ENCODE results near the gene EVX2. TPM values are rescaled to one million over a fixed set of nuclear protein-coding genes. Genes with fewer than 3 reads are reported as not detected.

The EVX2 gene
- total RNA-seq, 2 donors from 2014 or later, result not detected

DNA sequence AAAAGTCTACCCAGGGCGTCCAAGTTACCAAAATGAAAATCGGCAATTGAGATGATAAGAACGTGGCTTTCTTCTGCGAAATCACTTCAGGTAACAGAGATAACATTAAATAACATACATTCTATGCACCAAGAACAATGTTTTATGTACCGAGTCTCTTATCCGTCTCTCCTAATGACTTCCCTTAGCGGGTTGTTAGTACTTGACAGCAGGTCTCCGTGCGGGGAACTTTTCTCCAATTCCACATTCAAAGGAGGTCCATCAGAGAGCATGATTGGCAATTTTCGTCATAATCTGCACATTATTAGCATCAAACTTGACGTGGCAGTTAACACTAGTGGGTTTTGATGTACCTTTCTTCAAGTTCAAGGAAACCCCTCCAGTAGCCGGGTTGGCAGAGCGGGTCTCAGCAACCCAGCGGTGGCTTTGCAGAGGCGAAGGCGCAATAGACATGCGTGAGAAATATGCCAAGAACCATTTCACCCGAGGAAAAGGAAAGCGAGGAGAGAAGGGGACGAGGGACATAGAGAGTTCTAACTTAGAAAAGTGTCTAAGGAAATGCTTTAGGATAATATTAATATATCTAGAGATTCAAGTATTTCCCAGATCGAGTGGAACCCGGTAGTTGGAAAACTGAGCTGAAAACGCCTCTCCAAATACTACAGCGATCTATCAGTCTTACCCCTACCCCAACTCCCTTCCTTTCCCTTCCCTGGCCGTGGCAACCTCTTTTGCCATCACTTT is 5.0 kb downstream of the EVX2 start:
- DNase-seq (ENCODE audit: low spot score), result no peak
- intact Hi-C loops (cut with DNase I), result no loop called here

DNA sequence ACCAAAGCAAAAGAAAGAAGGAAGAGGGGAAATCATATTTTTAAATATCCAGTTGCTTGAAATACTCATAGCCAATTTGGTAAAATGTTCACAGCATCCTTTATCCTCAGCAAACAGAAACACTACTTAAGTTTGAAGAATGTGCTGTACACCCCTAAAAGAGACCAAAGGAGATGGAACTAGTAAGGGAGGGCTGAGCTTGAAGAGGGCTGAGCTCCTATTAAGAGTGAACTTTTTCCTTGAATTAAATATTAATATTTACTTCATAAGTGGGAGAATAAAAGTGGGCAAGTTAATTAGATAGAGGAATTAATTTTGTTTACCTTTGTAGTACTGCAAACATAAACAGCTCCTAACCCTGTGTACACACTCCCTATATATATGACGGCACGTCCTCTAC is 7.0 kb downstream of the EVX2 start:
- intact Hi-C loops (cut with DNase I), result no loop called here

GRCh38 chr2:176076063-176076462 is 7.7 kb downstream of the EVX2 start:
- DNase-seq (ENCODE audit: low spot score), result no peak
- intact Hi-C loops (cut with DNase I), result no loop called here

More for the DNA sequence above, 7.0 kb downstream of the EVX2 start:
- DNase-seq (ENCODE audit: low spot score), result no peak

GRCh38 chr2:176075481-176075880 is 8.3 kb downstream of the EVX2 start:
- intact Hi-C loops (cut with DNase I), result no loop called here

GRCh38 chr2:176074919-176075425 is 8.8 kb downstream of the EVX2 start:
- DNase-seq (ENCODE audit: low spot score), result no peak
- intact Hi-C loops (cut with DNase I), result no loop called here

More at GRCh38 chr2:176075481-176075880, 8.3 kb downstream of the EVX2 start:
- no peak for DNase-seq (ENCODE audit: low spot score)

DNA sequence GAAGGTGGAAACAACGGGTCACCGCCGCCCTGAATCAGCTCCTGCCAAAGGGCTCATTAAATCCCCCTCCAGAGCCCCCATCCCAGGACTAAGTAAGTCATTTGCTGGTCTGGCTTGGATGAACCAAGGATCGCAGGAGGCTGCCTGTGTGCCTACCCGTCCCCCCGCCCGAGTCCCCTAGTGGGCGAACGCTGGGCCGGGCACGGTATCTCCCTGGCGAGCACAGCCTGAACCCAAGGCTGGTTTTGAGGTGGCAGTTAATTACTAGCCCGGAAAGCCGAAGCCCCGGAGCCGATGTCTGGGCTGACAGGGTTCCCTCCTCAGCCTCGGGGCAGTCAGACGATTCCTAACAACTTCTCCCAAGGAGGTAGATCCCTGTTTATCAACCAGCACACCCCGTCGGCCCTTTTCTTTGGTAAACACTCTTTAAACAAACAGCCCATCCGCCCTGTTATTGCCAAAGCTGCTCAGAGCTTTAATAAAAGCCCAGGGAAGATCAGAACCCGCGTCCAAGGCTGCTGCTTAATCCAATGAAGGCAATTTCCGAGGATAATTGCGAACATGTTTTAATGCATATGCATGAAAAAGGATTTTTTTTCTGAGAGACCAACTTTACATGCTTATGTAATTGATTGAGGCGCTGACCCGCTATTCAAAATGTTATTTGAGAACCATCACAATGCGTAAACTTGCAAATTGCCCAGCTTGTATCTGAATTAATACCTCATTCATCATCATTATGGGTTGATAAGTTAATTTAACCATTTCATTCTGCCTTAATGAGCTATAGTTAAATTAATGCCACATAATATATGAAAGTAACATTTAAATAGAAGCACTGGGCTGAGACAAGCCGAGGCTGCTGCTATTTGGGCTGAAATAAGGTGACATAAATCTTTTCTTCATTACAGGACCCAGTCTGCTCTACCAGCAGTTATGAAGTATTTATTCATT is 10.5 kb downstream of the EVX2 start:
- intact Hi-C loops (cut with DNase I), result no loop called here
- DNase-seq (ENCODE audit: low spot score), result no peak

DNA sequence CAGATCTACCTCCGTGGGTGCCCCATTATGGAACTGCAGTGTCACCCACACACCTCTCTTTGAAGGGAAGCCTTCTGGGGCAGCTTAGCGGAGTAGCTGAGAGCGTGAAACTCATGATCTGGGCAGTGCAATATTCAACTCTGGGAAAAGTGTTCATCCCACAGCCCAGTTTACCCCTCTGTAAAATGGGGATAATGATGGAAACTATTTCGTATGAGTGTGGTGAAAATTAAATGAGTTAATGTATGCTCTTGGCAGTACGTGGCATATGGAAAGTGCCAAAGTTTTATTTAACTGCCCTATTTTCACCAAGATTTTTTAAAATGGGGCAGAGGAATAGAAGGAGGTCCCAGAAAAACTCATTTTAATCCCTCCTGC is 11.5 kb downstream of the EVX2 start:
- intact Hi-C loops (cut with DNase I), result no loop called here
- no peak for DNase-seq (ENCODE audit: low spot score)

DNA sequence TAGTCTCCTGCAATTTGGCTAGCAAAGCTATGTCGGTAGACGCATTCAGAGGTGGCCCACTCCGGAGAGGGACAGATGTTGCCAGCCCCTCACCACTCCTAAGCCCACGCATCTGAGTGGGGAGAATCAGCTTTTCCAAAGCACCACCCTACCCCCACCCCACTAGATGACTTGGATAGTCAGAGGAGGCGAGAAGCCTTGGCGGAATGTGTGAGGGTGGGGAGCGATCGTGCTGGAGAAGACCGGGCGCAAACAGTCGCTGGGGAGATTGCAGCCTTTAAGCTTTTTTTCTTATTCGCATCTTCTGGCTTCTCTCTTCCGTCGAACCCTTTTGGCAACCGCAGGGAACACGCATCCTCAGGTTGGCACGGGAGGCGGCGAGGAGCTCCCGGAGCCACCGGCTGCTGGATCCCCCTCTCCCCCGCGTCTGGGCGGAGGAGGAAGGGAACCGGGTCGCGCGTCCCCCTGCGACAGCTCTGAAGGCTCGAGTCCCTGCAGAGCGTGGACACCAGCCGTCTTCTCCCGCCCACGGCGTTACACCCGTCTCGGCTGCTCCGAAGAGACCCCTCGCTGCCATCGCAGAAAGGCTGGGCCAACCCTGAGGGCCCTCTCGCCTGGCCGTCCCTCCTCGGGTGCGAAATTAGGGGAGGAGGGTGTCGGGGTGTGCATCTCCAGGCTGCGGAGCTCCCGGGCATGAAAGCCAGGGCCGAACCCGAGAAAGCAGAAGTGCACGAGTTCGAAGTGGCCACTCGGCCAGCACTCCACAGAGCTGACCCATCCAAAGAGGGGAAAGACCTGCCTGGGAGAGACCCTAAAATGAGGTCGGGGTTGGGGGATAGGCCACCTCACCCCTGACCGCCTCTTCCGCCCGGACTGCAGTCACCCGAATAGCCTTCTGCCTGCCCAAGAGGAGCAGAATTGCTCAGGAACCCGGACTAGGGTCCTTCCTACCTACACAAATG is 12.2 kb downstream of the EVX2 start:
- DNase-seq (ENCODE audit: low spot score), result no peak
- intact Hi-C loops (cut with DNase I), result no loop called here

DNA sequence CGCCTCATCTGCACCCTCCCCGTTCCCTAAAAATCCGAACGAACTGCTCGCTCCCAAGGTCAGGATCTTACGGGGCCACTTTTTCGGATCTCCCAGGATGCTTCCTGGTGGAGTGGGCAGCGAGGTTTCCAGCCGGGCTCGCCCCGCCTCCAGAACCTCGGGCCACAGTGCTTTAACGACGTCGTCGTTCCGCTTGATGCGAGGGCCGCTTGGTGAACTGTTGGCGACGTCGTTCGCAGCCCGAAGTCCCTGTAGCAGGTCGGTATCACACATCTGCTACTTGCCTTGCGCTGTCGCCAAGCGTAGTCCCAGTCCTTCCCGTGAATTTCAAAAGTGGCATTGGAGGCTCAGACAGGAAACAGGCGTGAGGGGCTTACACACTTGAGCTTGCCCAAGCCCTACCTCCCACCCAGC is 15.3 kb downstream of the EVX2 start:
- intact Hi-C loops (cut with DNase I), result no loop called here
- DNase-seq (ENCODE audit: low spot score), result no peak

DNA sequence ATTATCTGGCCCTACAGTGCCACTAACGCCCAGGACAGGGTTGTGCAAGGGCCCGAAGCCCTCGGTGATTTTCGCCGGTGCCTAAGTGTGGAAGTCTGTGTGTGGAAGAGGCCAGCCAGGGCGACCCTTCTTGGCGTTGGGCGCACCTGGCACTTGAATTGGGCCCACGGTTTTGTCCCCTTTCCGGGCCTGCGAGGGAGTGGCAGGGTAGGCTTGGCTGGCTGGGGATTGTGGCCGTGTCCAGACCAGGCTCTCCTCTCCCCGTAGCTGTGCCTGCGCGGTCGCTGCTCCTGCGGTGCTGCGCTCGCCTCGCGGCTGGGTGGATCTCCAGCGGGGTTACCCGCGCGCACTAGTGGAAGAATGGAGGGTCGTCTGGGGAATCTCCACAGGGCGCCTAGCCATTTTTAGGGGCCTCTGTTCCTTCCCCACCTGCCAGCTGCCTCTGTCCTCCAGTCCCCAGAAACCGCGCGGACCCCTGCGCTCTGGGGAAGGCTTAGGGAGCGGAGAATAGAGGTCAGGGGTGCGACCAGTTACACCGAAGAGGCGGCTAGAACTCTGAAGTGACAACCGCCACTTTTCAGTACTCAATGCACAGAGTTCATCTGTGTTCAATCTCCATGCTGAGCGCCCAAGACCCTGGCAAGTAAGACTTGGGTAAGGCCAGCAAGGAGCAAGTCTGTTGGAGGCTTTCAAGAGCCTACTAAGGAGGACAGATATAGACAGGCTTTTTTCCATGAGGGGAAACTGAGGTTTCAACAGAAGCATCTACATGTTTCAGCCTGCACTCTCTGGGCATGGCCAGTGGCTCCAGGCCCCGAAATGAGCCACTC is 16.0 kb downstream of the EVX2 start:
- DNase-seq (ENCODE audit: low spot score), result no peak

DNA sequence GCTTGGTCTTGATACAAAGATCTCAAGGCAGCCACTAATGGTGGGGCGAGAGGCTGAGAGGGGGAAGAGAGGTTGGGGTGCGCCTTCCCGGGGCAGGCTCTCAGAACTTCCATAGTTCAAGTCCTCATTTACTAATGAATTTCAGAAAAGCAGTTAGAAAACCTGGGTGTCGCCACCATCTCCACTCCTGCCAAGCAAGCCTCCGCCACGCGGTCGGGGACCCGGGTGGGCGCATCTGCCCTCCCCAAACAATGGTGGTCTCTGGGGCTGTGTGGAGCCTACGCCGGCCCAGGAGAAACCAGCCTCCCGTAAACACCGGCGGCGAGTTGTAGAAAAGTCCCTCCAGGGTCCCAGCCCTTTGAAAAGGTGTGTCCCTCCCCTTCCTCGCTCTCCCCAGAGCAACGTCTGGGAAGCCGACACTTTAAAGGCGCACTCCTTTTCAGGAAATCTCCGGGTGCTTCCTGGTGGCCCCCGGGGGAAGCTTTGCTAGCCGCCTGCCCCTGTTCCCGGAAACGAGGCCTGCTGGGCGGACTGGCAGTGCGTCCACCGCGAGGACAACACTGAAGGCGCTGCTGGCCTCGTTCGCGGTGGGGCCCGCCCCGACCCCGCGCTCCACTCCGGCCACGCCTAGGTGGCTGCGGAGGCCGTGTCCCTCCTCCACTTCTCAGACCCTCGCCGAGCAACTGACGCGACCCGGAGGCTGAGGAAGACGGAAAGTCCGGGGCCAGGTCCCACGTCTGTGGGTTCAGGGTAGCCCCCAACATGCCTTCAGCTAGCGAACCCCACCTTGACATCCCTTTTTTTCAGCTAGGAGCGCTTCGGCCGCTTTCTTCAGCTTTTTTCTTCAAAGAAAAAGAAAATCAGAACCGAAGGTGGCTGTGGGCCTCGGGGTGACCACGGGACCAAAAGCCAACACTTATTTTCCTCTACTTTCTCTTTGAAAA is 16.8 kb downstream of the EVX2 start:
- no peak for DNase-seq (ENCODE audit: low spot score)
- intact Hi-C loops (cut with DNase I), result no loop called here

More for the DNA sequence above, 16.0 kb downstream of the EVX2 start:
- intact Hi-C loops (cut with DNase I), result no loop called here

GRCh38 chr2:176063958-176064357 is 19.8 kb downstream of the EVX2 start:
- intact Hi-C loops (cut with DNase I), result no loop called here
- no peak for DNase-seq (ENCODE audit: low spot score)

GRCh38 chr2:176056406-176056805 is 27.4 kb downstream of the EVX2 start:
- no peak for DNase-seq (ENCODE audit: low spot score)
- intact Hi-C loops (cut with DNase I), result no loop called here

DNA sequence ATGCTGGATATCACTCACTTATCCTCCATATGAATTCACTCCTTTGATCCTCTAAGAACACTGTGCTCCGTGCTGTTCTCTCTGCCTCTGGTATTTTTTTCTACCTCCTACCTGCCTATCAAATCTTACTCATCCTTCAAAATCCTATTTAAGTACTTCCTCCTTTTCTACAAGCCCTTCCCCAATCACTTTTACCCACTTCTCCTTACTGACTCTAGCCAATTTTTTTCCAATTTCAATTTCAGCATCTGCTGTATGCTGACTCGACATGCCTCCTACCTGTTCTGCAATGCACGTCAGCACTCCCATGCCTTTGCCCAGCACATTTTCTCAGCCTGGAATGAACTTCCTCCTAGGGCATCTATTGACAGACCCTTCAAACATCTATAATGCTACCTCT is 44.4 kb downstream of the EVX2 start:
- intact Hi-C loops (cut with DNase I), result no loop called here
- no peak for DNase-seq (ENCODE audit: low spot score)

- intact Hi-C loops (cut with DNase I), result no loop called here
- no peak for DNase-seq (ENCODE audit: low spot score)
Observed at GRCh38 chr2:176038694-176039093, 45.1 kb downstream of the EVX2 start.

DNA sequence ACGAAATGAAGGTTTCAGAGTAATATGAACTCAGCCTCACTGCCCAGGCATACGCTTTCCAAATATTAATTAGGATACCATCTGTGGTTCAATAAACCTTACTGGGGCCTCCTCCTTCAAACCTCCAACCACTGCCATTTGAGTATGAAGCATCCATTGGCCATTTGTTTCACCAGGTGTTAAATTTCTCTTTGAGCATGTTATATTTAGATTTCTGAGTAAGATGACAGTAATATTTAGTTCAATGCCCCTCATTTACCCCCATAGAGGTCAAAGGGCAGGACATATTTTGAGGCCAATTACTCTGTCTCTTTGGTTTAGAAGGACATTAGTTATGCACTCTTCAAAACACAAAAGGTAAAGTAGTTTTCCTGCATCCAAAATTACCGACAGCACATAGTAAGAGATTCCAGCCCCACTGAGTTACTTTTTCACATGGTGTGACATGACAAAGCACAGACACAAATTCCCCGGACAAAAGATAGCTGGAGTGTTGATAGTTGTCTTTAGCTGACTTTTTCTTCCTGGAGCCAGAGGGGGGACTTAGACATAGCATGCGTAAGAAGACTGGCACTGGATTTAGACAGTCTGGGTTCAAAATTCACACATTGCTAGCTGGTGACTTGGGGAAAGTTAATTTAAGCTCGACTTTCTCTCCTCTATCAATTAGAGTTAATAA is 48.6 kb downstream of the EVX2 start:
- intact Hi-C loops (cut with DNase I), result no loop called here
- no peak for DNase-seq (ENCODE audit: low spot score)

DNA sequence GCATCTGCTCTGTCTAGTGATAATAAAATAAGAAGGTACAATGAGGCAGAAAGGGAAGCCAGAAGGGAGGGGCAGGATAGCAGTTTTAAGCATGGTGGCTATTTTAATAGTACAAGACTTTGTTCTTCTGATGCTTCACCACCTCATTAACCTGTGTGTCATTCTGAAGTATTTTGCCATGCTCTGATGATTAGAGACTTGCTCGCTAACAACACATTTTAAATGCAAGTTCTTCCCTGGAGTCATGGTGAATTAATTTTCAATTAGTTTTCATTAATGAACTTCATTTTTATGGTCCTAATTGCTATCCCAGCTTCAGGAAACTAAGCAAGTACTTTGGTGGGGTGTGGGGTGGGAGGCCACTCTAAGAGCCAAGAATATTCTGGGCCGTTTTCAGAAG is 56.0 kb downstream of the EVX2 start:
- intact Hi-C loops (cut with DNase I), result no loop called here
- no peak for DNase-seq (ENCODE audit: low spot score)
